GM12801 (cell line): Measurements from ENCODE around the gene DGKQ.

Experiments used
- CTCF ChIP-seq: IDR thresholded peaks from one replicate; pipeline ENCODE4 v1.5.1; 2011; ENCODE audit warnings: control low read depth; ENCODE audit not compliant: insufficient read length; ENCODE audit errors: extremely low read depth

DGKQ gene

GRCh38 chr4:982814-983213 is 9.4 kb upstream of the DGKQ start:
- no peak for TF ChIP-seq CTCF

- TF ChIP-seq CTCF, result no peak
Observed at GRCh38 chr4:982291-982690, 8.9 kb upstream of the DGKQ start.

- no peak for TF ChIP-seq CTCF
Observed at GRCh38 chr4:978957-979701, 5.8 kb upstream of the DGKQ start.

GRCh38 chr4:974668-975067 is 1.3 kb upstream of the DGKQ start:
- TF ChIP-seq CTCF, result no peak

GRCh38 chr4:972651-973424 is 531 bp downstream of the DGKQ start:
- no peak for TF ChIP-seq CTCF

- TF ChIP-seq CTCF, result no peak
Observed at GRCh38 chr4:971666-972500, 1.5 kb downstream of the DGKQ start.
